Endometrial microvascular endothelial cells (primary cell): ENCODE measurements around the gene HLTF. TPM values are rescaled to one million over a fixed set of nuclear protein-coding genes. Genes with fewer than 3 reads are reported as not detected.
"Not testable (repeated sequence)": the region's sequence is repeated elsewhere in the genome, so short reads cannot be mapped to it uniquely, and the experiment has no call there.

Experiments used
- in situ Hi-C: cut with HindIII; loops from 2 replicates; pipeline ENCODE4 v1.10.0; 2017; ENCODE audit warnings: low sequenced_read_pairs, low pct_unique_long_range_greater_than_20kb; ENCODE audit errors: inconsistent ontology term
- total RNA-seq: library from RNA; depleted of rRNA; stranded (reverse); fragments of >200 nt; gene quantifications from one replicate; pipeline ENCODE4 v1.2.3, GENCODE V29; 2015; ENCODE audit errors: inconsistent ontology term

HLTF gene, protein sequence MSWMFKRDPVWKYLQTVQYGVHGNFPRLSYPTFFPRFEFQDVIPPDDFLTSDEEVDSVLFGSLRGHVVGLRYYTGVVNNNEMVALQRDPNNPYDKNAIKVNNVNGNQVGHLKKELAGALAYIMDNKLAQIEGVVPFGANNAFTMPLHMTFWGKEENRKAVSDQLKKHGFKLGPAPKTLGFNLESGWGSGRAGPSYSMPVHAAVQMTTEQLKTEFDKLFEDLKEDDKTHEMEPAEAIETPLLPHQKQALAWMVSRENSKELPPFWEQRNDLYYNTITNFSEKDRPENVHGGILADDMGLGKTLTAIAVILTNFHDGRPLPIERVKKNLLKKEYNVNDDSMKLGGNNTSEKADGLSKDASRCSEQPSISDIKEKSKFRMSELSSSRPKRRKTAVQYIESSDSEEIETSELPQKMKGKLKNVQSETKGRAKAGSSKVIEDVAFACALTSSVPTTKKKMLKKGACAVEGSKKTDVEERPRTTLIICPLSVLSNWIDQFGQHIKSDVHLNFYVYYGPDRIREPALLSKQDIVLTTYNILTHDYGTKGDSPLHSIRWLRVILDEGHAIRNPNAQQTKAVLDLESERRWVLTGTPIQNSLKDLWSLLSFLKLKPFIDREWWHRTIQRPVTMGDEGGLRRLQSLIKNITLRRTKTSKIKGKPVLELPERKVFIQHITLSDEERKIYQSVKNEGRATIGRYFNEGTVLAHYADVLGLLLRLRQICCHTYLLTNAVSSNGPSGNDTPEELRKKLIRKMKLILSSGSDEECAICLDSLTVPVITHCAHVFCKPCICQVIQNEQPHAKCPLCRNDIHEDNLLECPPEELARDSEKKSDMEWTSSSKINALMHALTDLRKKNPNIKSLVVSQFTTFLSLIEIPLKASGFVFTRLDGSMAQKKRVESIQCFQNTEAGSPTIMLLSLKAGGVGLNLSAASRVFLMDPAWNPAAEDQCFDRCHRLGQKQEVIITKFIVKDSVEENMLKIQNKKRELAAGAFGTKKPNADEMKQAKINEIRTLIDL
- 17.2 TPM for total RNA-seq

DNA sequence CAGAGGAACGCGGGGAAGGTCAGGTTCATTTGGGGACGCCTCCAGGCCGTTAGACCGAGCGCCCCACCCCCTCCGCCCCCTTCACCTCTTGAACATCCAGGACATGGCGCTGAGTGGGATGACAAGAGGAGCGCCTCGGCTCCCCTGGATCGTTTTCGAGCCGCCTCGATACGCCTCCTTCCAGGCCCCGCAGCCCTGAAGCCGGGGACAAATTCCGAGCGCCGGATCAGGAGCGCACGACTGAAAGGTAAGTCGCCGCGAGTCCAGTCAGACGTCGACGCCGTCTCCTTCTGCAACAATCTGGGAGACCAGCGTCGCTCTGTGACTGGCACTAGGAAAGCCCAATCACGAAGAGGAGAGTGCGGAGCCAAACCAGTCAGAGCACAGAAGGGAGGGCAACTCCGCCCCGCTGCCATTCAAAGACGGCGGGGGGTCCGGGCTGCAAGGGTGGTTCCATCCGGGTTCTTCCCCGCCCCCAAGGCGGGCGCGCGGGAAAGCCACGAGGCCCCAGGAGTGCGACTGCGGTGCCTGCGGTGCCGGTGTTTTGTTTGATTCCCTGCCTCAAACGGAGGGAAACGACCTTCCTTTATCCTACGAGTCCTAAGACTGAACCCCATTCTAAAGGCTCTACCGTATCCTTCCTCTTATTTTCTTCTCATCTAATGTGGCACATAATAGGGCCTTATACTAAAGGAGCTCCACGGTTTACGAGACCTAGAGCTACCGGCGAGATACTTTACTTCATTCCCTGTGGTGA, at the start of gene HLTF:
Gene HLTF (minus strand): TSS at position 302 of the 757 bp plus-strand sequence. CDS start 197 bp downstream, at position 105.
- in situ Hi-C loops, result no loop called here

- in situ Hi-C loops, result no loop called here
Measured at GRCh38 chr3:149134575-149134974, 48.2 kb upstream of the HLTF start.

DNA sequence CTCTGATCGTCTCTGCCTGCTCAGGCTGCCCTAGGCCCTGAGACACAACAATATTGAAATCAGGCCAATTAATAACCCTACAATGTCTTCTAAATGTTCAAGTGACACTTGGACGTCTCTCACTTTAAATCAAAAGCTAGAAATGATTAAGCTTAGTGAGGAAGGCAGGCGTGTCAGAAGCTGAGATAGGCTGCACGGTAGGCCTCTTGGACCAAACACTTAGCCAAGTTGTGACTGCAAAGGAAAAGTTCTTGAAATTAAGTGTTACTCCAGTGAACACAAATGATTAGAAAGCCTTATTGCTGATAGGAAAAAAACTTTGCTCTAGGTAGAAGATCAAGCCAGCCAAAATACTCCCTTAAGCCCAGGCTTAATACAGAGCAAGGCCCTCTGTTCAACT, 45.3 kb upstream of the HLTF start:
- in situ Hi-C loops, result no loop called here

DNA sequence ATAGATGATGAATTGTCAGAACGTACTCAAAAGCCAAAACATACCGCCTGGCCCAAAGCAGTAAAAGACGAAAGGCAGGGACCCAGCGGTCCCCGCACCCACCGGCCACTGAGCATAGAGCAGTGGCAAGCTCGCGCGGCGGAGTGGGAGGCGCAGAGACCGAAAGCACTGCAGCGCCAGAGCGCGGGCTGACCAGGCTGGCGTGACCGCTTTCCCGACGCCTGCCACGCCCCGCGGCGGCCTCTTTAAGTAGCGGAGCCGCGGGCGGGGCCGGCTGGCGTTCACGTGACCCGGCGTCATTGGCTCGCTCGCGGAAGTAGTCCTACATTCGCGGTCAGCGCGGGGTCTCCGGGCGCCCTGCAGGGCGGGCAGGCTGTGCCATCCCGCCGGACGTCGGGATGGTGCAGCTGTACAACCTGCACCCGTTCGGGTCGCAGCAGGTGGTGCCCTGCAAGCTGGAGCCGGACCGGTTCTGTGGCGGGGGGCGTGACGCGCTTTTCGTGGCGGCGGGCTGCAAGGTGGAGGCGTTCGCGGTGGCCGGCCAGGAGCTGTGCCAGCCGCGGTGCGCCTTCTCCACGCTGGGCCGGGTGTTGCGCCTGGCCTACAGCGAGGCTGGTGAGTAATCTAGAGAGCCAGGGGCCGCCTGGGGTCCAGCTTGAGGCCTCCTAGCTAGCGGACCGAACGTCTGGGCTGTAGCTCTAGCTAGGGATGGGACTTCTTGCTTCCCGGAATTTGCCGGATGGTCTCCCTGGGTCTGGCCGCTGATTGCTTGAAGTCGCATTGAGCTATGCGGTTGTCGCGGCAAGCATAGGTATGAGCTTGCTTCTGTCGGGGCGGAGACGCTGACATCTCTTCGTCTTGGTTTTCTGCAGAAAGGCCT, 43.2 kb upstream of the HLTF start, which contains the start of gene HPS3:
Gene HPS3 (plus strand): TSS at position 313 of the 880 bp plus-strand sequence. CDS start 86 bp downstream, at position 399.
- in situ Hi-C loops, result no loop called here

GRCh38 chr3:149128821-149129220, 42.5 kb upstream of the HLTF start:
- in situ Hi-C loops, result no loop called here

GRCh38 chr3:149122721-149123578, 36.6 kb upstream of the HLTF start:
- in situ Hi-C loops, result loop anchor here (25.0 kb wide), 1 partner anchor 164 kb away; no protein-coding TSS in a partner anchor

DNA sequence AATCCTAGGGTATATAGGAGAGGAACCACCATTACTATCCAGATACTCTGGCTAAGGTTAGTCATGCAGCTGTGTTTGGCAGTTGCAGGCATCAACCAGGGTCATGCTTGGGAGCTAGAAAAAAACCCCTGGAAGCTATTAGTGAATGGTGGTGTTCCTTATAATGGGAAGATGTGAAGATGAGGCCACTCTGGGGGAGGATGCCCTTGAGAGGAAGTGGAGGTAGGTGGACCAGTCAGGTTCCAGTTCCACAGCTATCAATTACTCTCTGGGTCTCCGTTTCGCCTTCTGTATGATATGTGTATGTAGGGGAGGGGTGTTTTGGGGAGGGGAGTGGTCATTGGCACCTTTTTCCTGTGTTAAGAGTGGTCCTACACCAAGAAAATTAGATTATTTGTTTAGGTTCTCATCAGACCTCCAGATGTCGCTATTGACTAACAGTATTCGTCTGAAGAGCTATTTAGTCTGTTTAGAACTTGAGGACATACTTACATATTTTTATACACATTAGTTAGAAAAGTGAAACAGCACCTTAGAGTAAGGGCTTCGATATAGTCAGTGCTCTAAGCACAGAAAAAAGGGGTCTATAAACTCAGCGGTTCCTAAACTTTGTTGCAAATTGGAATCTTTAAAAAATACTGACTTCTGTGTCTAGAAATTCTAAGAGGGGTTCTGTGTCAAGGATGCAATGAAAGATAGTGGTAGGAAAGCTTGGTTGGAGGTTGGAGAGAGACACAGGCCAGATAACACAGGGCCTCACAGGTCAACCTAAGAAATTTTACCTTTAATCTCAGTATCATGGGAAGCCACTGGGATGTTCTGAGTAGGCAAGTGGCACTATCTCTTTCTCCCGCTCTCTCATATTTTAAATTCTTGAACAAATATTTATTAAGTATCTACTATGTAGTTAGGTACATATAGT, 34.0 kb upstream of the HLTF start:
- in situ Hi-C loops, result loop anchor here (25.0 kb wide), 1 partner anchor 167 kb away; no protein-coding TSS in a partner anchor

GRCh38 chr3:149119466-149119865, 33.1 kb upstream of the HLTF start:
- in situ Hi-C loops, result loop anchor here (10.0 to 25.0 kb wide), 2 partner anchors 168 to 235 kb away; no protein-coding TSS in a partner anchor

GRCh38 chr3:149118724-149119123, 32.4 kb upstream of the HLTF start:
- in situ Hi-C loops, result loop anchor here (10.0 to 25.0 kb wide), 2 partner anchors 169 to 236 kb away; no protein-coding TSS in a partner anchor

DNA sequence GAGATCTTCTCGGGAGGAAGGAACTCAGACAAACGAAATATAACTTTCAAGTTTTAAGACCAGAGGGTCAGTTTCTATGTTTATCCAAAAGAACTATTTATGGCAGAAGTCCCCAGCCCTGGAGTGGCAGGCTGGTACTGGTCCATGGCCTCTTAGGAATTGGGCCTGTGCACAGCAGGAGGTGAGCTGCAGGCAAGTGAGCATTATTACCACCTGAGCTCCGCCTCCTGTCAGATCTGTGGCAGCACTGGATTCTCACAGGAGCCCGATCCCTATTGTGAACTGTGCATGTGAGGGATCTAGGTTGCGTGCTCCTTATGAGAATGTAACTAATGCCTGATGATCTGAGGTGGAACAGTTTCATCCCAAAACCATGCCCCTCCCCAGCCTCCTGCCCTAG, 28.8 kb upstream of the HLTF start:
- in situ Hi-C loops, result loop anchor here (10.0 to 25.0 kb wide), 2 partner anchors 172 to 240 kb away; no protein-coding TSS in a partner anchor

DNA sequence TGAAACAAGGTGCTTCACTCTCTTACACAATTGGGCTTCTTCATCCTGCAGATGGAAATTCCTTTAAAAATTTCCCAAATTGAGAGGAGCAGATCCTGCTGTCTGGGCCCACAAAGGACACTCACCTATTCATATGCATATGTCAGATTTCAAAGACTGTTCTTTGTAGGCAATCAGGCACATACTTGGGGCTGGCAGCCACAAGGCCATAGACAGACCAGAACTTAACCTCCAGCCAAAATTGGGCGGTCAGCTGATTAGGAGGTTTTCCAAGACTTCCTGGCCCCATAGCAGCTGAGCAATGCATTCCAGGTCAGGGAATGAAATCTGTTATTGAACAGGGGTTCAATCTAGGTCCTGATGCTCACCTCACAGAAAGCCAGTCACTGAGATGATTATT, 28.1 kb upstream of the HLTF start:
- in situ Hi-C loops, result loop anchor here (10.0 to 25.0 kb wide), 2 partner anchors 173 to 240 kb away; no protein-coding TSS in a partner anchor

DNA sequence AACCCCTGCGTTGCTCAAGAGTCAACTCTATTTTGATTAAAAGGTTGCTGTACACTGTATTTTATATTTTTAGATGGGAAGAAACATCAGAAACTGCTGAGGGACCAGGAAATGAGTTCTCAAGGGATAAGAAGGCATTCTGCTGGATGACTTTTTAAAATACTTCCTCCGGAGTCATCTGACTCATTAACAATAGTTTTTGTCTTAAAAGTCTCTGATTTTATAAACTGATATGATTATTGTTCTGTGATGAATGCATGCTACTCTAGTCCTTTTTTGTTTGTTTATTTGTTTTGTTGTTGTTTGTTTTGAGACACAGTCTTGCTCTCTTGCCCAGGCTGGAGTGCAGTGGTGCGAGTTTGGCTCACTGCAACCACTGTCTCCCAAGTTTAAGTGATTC, 18.2 kb upstream of the HLTF start:
- in situ Hi-C loops, result loop anchor here (25.0 kb wide), 1 partner anchor 183 kb away; no protein-coding TSS in a partner anchor

DNA sequence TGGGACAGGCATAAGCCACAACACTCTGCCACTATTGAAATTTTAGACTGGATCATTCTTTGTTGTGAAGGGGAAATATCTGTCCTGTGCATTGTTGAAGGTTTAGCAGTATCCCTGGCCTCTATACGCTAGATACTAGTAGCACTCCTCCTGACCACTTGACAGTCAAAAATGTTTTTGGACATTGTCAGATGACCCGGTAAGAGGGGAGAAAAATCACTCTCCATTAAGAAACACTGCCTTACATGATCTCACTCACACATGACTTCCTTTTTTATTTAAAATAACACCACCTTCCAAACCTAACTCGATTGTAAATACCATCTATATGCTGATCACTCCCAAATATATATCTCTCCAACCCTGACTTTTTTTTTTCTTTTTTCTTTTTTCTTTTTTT, 15.3 kb upstream of the HLTF start:
- in situ Hi-C loops, result loop anchor here (25.0 kb wide), 1 partner anchor 186 kb away; no protein-coding TSS in a partner anchor

- in situ Hi-C loops, result loop anchor here (25.0 kb wide), 1 partner anchor 186 kb away; no protein-coding TSS in a partner anchor
Measured at GRCh38 chr3:149101154-149101553, 14.8 kb upstream of the HLTF start.

DNA sequence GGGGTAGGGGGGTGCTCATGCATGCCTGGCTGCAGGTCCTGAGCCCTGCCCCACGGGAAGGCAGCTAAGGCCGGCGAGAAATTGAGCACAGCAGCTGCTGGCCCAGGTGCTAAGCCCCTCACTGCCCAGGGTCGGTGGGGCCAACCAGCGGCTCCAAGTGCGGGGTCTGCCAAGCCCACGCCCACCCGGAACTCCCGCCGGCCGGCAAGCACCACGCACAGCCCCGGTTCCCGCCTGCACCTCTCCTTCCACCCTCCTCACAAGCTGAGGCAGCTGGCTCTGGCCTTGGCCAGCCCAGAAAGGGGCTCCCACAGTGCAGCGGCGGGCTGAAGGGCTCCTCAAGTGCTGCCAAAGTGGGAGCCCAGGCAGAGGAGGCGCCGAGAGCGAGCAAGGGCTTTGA, 11.7 kb upstream of the HLTF start:
- in situ Hi-C loops, result not testable (repeated sequence)
